ENCODE measurements around the gene WDR47.

WDR47 gene

GRCh38 chr1:108963052-108963686 is 78.7 kb downstream of the WDR47 start, which contains the start of gene CLCC1:
Gene CLCC1, minus strand, starts transcription at chr1:108963484. Its CDS starts 13,047 bp downstream, at chr1:108950437.
- Histone ChIP-seq H3F3A (ENCODE audit: insufficient read depth, low read length) (0 out of 2 replicates have a peak, but pooled peaks cover 5% of the 10 kb centered on the region), H3K27me3 (ENCODE audit: insufficient read depth, low read length) (no peaks in the 10 kb centered on the region), H3K27ac (ENCODE audit: low read depth, low read length, poor library complexity, severe bottlenecking) (peak within 1 kb of the TSS; percentile 86), H4K20me1 (ENCODE audit: insufficient read depth, low read length) (no peaks in the 10 kb centered on the region), H2AFZ (ENCODE audit: low read length) (peak within 1 kb of the TSS; percentile 92; the same call in 1 of the 2 replicates), H3K4me1 (ENCODE audit: insufficient read depth, low read length, severe bottlenecking) (peaks cover 28% of the 10 kb centered on the region), H3K4me2 (ENCODE audit: low read length) (peak within 1 kb of the TSS; percentile 91), H3K79me2 (ENCODE audit: insufficient read depth, low read length) (peaks cover 16% of the 10 kb centered on the region; the same call in 1 of the 2 replicates), H3K4me3 (ENCODE audit: low read depth, low read length, poor library complexity, severe bottlenecking) (peak within 1 kb of the TSS; percentile 74), H3K9ac (ENCODE audit: low read length) (peak within 1 kb of the TSS; percentile 89), H3K9me3 (ENCODE audit: low read length) (no peaks in the 10 kb centered on the region), H3K36me3 (ENCODE audit: insufficient read depth, low read length) (no peaks in the 10 kb centered on the region), H3K9me2 (ENCODE audit: low read depth, low read length) (no peaks in the 10 kb centered on the region)
- TF ChIP-seq CTCF (IDR thresholded peaks at IDR 0.05; ENCODE audit: low read length): no peak
- TF ChIP-seq EZH2 (IDR thresholded peaks at IDR 0.05; ENCODE audit: borderline replicate concordance, low read length): no peak

- Histone ChIP-seq H2AFZ (ENCODE audit: low read length) (0 out of 2 replicates have a peak overlapping the region, but pooled peaks have one; percentile 6), H3F3A (ENCODE audit: insufficient read depth, low read length) (0 out of 2 replicates have a peak, but pooled peaks cover 5% of the 10 kb centered on the region), H3K9me2 (ENCODE audit: low read depth, low read length) (no peaks in the 10 kb centered on the region), H3K4me2 (ENCODE audit: low read length) (peak overlapping the region; percentile 91), H3K27me3 (ENCODE audit: insufficient read depth, low read length) (no peaks in the 10 kb centered on the region), H3K36me3 (ENCODE audit: insufficient read depth, low read length) (no peaks in the 10 kb centered on the region), H3K4me3 (ENCODE audit: low read depth, low read length, poor library complexity, severe bottlenecking) (peak overlapping the region; percentile 74), H3K27ac (ENCODE audit: low read depth, low read length, poor library complexity, severe bottlenecking) (peak overlapping the region; percentile 86), H3K9me3 (ENCODE audit: low read length) (no peaks in the 10 kb centered on the region), H3K79me2 (ENCODE audit: insufficient read depth, low read length) (peaks cover 16% of the 10 kb centered on the region; the same call in 1 of the 2 replicates), H3K9ac (ENCODE audit: low read length) (peak overlapping the region; percentile 89), H4K20me1 (ENCODE audit: insufficient read depth, low read length) (no peaks in the 10 kb centered on the region), H3K4me1 (ENCODE audit: insufficient read depth, low read length, severe bottlenecking) (peaks cover 28% of the 10 kb centered on the region)
- no peak for TF ChIP-seq CTCF (IDR thresholded peaks at IDR 0.05; ENCODE audit: low read length)
- TF ChIP-seq EZH2 (IDR thresholded peaks at IDR 0.05; ENCODE audit: borderline replicate concordance, low read length): no peak
Measured at GRCh38 chr1:108962681-108963051, 79.2 kb downstream of the WDR47 start.

- H3K4me1 ChIP-seq (ENCODE audit: insufficient read depth, low read length, severe bottlenecking): peaks cover 28% of the 10 kb centered on the region
- H3K27me3 ChIP-seq (ENCODE audit: insufficient read depth, low read length): no peaks in the 10 kb centered on the region
- no peak overlapping the region for H2AFZ ChIP-seq (ENCODE audit: low read length)
- H3K9me2 ChIP-seq (ENCODE audit: low read depth, low read length): no peaks in the 10 kb centered on the region
- peak overlapping the region; percentile 91 for H3K4me2 ChIP-seq (ENCODE audit: low read length)
- H3K79me2 ChIP-seq (ENCODE audit: insufficient read depth, low read length): peaks cover 16% of the 10 kb centered on the region; the same call in 1 of the 2 replicates
- peak overlapping the region; percentile 86 for H3K27ac ChIP-seq (ENCODE audit: low read depth, low read length, poor library complexity, severe bottlenecking)
- peak overlapping the region; percentile 74 for H3K4me3 ChIP-seq (ENCODE audit: low read depth, low read length, poor library complexity, severe bottlenecking)
- TF ChIP-seq EZH2 (IDR thresholded peaks at IDR 0.05; ENCODE audit: borderline replicate concordance, low read length) (no peak), CTCF (IDR thresholded peaks at IDR 0.05; ENCODE audit: low read length) (no peak)
- H3F3A ChIP-seq (ENCODE audit: insufficient read depth, low read length): 0 out of 2 replicates have a peak, but pooled peaks cover 5% of the 10 kb centered on the region
- peaks cover 5% of the 10 kb centered on the region; the same call in 1 of the 2 replicates for H3K36me3 ChIP-seq (ENCODE audit: insufficient read depth, low read length)
- H3K9ac ChIP-seq (ENCODE audit: low read length): peak overlapping the region; percentile 89
- H4K20me1 ChIP-seq (ENCODE audit: insufficient read depth, low read length): no peaks in the 10 kb centered on the region
- no peaks in the 10 kb centered on the region for H3K9me3 ChIP-seq (ENCODE audit: low read length)
Measured at GRCh38 chr1:108961752-108962486, 80.0 kb downstream of the WDR47 start.

Measured in OCI-LY1 (cell line).